Stimulated activated CD4-positive, alpha-beta T cell treated with anti-CD3 and anti-CD28 coated beads, TNF-alpha, amount 100 ng/mL, for 48 hours (primary cell): ENCODE results near the gene TNFRSF1B.
A peak's percentile ranks its signal among the peaks of the same experiment; 100 is the strongest.
"Not testable (repeated sequence)": the region's sequence is repeated elsewhere in the genome, so short reads cannot be mapped to it uniquely, and the experiment has no call there.

ENCODE experiments used
- DNase-seq, 3 donors: peaks; one replicate each; pipeline ENCODE4 v3.0.0-alpha.2; 2020; ENCODE audit warnings: low read depth in 3 of 3

TNFRSF1B gene

GRCh38 chr1:12219800-12220199 lies 53.0 kb downstream of the TNFRSF1B start:
- DNase-seq, result no peak

DNA sequence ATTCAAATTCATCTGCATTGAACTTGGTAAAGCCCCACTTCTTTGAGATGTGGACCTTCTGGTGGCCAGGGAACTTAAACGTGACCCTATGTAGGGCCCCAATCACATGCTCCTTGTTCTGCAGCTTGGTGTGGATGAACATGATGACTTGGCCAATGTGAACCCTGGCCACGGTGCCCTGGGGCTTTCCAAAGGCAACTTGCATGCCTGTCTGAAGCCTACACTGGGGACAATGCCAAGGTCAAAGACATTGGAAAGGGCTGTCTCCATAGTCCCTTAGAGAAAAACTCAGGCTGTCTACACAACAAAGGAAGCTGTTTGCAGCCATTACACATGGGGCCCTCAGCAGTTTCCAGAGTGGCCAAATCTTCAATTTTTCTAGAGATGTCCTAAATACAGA lies 54.1 kb downstream of the TNFRSF1B start:
- DNase-seq, result no peak

DNA sequence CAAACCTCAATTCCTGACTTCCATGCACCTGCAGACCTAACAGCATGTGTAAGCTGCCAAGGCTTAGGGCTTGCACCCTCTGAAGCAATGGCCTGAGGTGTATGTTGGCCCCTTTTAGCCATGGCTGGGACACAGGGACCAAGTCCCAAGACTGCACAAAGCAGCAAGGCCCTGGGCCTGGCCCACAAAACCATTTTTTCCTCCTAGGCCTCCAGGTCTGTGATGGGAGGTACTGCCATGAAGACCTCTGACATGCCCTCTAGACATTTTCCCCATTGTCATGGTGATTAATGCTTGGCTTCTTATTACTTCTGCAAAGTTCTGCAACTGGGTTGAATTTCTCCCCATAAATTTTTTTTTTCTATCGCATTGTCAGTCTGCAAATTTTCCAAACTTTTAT lies 55.9 kb downstream of the TNFRSF1B start:
- not testable (repeated sequence) for DNase-seq

DNA sequence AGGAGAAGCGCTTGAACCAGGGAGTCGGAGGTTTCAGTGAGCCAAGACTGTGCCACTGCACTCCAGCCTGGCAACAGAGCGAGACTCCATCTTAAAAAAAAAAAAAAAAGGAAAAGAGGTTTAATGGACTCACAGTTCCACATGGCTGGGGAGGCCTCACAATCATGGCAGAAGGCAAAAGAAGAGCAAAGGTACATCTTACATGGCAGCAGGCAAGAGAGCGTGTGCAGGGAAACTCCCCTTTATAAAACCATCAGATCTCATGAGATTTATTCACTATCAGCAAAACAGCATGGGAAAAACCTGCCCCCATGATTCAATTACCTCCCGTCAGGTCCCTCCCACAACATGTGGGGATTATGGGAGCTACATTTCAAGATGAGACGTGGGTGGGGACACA lies 57.3 kb downstream of the TNFRSF1B start:
- DNase-seq, result not testable (repeated sequence)

- no peak for DNase-seq
Observed at GRCh38 chr1:12228979-12229378, 62.2 kb downstream of the TNFRSF1B start.

- DNase-seq, result no peak
Observed at GRCh38 chr1:12229386-12229834, 62.6 kb downstream of the TNFRSF1B start.

DNA sequence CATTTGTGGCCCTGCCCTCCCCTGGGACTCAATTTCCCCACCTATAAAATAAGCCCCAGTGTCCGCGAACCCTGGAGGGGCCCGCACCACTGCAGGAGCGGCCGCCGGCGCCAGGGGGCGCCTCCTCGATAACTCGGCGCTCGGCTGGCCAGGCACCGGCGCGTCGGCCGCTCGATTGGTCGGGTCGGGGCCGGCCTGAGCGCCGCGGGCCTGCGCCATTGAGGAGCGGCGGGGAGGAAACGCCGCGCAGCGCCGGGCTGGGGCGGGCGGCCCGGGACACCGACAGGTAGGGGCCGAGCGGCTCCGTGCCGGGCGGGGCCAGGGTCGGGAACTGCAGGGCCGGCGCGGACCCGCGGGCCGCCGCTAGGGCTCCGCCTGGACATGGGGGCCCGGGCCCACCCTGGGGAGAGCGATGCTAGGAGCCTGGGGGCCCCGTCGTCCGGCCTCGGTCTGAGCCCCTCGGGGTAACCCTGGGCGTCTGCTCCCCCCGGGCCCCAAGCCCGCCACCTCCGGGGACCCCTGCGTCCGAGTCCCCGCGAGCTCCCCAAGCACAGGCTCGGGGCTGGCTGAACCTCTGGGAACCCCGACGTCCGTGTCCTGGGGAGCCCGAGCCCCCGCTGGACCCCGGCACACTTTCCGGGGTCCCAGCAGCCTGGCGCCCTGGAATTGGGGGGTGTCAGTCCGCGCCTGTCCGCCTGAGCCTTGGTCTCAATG lies 63.2 kb downstream of the TNFRSF1B start, which contains the start of gene VPS13D:
TSS of gene VPS13D (plus strand) at position 196 of the 714 bp plus-strand sequence. CDS start 4,237 bp downstream, outside the sequence.
- peak; percentile 66 to 87 (median 75) for DNase-seq

- no peak for DNase-seq
Observed at GRCh38 chr1:12230549-12231275, 63.9 kb downstream of the TNFRSF1B start.

- DNase-seq, result no peak
Observed at GRCh38 chr1:12231276-12231595, 64.4 kb downstream of the TNFRSF1B start.

DNA sequence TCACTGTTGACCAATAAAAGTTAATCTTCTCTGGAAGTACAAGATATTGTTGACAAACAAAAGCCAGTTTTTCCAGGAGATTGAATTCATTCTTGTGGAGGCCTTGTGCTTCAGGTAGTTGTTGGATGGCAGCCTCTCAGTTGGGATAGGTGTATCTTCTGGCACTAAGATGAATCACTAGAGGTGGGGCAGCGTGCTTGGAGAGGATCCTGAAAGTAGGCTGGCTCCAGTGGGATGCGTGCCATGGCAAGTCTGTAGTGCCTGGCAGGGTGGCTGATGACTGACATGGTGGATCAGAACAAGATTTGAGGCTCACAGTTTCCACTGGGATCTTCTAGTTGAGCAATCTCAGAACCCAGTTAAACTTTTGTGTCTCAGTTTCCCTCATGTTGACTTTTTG lies 65.4 kb downstream of the TNFRSF1B start:
- no peak for DNase-seq

- no peak for DNase-seq
Observed at GRCh38 chr1:12244078-12244477, 77.3 kb downstream of the TNFRSF1B start.

DNA sequence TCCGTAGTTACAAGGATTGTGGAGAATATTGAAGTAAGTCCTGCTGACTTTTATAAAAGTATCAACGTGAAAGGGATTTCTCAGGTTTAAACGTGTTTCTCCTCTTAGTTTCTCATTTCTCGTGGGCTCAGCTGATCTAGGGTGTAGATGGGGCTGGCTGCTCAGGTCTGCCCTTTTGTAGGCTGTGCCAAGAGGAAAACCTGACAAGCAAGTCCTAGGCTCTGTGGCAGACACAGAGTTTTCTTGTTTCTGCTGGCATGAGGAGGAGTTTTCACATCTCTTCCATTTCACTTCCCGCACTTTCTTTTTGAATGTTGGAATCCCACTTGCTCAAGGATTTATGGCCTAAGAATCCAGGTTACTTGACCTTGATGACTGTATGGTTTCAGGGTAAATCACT lies 77.8 kb downstream of the TNFRSF1B start:
- no peak for DNase-seq

DNA sequence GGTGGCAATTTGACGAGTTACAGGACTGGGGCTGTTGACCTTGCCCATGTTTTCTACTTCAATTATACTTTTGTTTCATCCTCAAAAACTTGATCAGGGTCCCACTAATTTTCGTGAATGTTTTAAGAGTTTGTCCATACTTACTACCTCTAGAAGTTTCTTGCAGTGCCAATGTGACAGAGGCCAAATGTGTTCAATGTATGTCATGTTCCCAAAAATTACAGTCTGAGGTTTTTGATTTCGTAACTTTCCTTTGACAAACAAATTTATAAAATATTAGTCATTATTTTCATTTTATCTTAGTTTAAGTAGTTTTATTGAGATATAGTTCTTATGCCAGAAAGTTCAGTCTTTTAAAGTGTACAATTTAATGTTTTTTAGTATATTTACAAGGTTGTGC lies 78.3 kb downstream of the TNFRSF1B start:
- DNase-seq, result no peak

DNA sequence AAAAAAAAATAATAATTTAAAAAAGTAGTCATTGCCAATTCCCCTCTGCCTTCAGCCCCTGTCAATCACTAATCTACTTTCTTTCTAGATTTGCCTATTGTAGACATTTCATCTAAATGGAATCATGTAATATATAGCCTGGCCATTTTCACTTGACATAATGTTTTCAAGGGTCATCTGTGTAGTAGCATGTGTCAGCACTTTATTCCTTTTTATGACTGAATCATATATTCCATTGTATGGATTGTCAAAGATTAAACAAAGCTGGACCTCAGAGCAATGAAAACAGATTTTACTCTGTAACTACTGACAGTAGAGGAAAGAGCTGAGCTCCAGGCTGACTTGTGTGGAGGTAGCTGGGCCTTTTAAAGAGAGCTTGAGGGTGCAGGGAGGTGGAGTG lies 78.9 kb downstream of the TNFRSF1B start:
- DNase-seq, result no peak

GRCh38 chr1:12246584-12246983 lies 79.8 kb downstream of the TNFRSF1B start:
- DNase-seq, result no peak

- DNase-seq, result no peak
Observed at GRCh38 chr1:12249181-12249580, 82.4 kb downstream of the TNFRSF1B start.

DNA sequence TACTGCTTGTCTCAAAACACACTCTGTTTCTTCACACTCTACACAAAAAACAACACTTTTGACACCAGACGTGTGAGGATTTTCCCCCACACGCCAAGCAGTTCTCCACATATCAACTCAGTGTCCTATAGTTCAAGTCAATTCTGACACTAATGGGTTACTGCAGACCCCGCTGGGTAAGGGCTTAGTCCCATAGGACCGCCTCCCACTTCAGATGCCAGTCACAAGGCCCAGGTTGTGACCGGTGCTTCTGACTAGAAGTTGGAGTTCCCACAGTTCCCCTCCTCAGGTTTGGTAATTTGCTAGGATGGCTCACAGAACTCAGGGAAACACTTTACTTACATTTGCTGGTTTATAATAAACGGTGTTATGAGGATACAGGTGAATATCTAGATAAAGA lies 83.0 kb downstream of the TNFRSF1B start:
- DNase-seq, result no peak

DNA sequence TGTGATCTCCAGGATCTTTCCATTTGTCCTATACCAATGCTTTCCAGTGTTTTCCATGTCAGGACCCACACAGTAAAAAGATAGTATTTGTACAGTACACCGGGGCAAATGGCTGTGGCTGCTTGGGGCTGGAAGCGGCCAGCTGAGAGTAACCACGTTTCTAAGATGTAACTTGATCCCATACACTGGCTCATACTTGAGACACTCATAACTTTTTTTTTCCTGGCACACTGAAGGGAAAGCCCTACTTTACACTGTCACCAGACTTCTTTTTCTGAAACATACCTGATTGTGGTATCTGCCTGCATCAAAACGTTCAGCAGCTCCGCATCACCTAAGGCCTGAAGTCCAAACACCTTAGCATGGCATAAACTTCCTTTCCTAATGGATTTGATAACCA lies 84.7 kb downstream of the TNFRSF1B start:
- no peak for DNase-seq

DNA sequence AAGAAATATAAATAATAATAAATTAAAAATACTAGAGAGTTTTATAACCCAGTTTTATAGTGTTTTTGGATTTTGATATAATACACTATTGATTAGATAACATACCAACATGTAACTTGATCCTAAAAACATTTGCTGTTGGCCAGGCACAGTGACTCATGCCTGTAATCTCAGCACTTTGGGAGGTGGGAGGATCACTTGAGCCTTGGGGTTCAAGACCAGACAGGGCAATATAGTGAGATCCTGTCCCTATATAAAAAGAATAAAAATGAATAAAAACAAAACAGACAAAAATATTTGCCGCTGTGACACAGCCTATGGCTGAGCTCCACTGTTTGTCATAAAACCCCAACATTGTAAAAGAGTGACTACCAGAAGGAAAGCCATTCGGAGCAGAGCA lies 89.1 kb downstream of the TNFRSF1B start:
- DNase-seq, result no peak

GRCh38 chr1:12258272-12258671 lies 91.5 kb downstream of the TNFRSF1B start:
- no peak for DNase-seq
